HK-2 (cell line): ENCODE measurements around the gene LRBA.

Experiments
- DNase-seq: peaks from one replicate; pipeline ENCODE4 v3.0.0-alpha.2; 2018; ENCODE audit not compliant: unreplicated experiment

Gene LRBA

DNA sequence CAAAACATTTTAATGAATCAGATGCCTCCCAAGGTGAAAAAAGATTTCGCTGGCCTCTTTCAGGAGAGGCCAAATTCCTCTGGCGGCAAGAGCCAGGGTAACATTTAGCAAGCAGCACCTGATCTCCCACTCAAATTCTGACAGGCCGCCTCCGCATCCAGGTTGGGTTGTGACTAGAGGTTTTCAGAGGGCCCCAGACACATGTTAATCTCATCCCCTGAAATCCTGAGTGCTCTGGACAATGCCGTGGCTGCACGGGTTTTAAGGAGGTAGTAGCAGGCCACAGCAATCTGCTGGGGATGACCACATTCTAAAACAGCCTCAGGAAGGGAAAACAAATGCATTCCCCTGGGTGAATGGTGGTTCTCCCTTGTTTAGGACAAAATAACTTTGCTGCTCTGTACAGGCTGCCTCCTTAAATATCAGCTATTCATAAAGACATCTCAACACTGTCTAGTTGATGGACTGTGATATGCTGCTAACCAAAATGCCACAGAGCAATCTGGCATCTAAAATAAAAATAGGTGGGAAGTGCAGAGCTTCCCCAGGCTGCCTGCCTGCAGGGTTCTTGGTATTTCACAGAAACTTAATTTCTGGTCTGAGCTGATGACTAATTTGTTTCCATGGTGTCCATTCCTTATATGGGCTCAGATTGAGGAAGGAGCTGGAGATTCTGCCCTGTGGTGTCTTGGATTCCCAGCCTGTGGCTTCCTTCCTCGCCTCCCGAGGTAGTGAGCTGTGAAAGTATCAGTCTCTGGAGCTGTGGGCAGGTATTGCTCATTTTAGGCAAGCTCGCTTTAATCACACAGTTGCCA is 734.8 kb downstream of the LRBA start:
- peak; percentile 81 for DNase-seq

- DNase-seq: no peak
Observed at GRCh38 chr4:150278206-150278605, 736.9 kb downstream of the LRBA start.

GRCh38 chr4:150268444-150268843 is 746.6 kb downstream of the LRBA start:
- DNase-seq: no peak

DNA sequence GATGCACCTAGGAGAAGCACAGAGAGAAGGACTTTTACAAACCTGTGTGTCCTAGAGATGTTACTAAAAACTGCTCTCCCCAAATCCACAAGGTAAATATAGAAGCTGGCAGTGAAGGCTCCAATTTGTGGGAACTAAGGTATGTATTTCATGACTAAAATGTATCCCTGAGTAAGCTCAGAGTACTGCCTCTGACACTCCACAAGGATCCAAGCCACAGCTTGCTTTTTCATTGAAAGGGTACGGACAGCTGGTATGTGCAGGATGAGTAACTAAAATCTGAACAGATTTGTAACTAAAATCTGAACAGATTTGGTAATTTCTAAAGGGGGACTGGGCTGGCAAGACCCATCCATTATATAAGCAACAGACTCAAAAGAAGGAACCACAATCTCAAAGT is 749.3 kb downstream of the LRBA start:
- DNase-seq: no peak

- DNase-seq: no peak
Observed at GRCh38 chr4:150264595-150265161, 750.4 kb downstream of the LRBA start.

DNA sequence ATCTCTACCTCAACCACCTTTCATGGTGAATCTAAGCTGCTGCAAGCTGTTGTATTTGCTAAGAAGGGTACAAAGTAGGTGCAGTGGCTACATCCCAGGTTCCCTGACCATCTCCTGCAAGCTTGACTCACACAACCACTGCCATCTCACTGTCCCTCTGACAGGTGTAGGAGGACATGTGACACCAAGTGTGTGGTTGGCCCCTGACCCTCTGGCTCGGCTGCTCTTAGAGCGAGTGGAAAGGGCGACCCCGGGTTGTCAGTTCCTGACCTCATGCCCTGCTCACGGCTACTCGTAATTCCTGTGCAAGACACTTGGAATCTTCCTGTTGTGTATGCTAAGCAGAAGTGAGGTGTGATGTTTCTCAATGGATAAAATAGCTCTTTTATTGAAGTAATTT is 752.5 kb downstream of the LRBA start:
- no peak for DNase-seq

- no peak for DNase-seq
Observed at GRCh38 chr4:150261571-150261970, 753.5 kb downstream of the LRBA start.

DNA sequence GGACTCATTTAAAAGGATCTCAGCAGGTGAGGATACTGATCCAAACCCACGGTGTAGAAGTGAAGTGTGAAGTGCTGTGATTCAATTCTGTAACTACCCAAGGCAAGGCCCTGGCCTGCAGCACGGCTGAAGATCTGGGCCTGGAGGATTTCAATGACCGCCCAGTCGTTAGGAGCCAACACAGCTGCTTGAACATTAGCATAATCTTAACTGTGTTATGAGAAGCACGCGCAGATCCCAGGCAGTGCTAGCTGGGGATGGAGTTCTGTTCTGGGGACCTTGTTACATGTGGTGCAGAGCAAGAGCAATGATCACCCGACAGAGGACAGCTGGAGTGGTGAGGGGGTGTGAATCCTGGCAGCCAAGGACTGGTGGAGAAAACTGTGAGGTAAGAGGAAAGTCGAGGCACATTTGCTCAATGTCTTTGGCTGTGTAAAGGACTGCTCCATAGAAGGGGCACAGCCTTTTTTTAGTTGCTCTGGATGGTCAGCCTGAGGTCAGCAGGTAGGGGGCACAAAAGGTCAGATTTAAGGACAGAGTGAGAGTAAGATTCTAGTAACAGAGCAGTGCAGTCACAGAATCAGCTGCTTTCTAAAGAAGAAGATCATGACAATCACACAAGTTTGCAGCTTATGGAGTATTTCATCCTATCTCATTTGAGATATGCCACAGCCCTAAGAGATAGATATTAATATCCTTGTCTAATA is 755.1 kb downstream of the LRBA start:
- DNase-seq: no peak

- DNase-seq: no peak
Observed at GRCh38 chr4:150258569-150258968, 756.5 kb downstream of the LRBA start.

- DNase-seq: no peak
Observed at GRCh38 chr4:150256841-150257730, 758.0 kb downstream of the LRBA start.

GRCh38 chr4:150256225-150256620 is 758.9 kb downstream of the LRBA start:
- no peak for DNase-seq

DNA sequence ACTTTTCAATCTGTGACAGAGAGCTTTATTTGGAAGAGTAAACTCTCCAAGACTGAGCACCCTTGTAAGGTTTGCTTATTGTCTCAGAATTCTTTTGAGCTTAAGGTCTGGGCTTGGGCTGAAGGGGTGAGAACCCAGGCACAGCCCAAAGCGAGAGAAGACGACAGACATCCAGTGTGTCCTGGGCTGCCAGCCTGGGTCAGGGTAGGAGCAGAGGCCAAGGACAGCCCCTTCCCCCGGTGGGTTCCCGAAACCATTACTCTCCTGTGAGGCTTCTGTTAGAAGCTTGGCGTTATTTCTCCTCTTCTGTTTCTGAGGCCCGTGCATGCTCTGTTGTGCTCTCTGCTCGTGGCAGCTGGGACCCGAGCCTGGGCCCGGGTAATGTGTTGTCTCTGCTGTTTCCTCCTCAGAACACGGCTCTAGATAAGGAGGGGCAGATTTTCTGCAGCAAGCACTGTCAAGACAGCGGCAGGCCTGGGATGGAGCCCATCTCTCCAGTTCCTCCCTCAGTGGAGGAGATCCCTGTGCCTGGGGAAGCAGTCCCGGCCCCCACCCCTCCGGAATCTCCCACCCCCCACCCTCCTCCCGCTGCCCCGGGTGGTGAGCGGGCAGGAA is 759.4 kb downstream of the LRBA start:
- no peak for DNase-seq

GRCh38 chr4:150253965-150254630 is 761.0 kb downstream of the LRBA start:
- no peak for DNase-seq

GRCh38 chr4:150253416-150253815 is 761.7 kb downstream of the LRBA start:
- no peak for DNase-seq

DNA sequence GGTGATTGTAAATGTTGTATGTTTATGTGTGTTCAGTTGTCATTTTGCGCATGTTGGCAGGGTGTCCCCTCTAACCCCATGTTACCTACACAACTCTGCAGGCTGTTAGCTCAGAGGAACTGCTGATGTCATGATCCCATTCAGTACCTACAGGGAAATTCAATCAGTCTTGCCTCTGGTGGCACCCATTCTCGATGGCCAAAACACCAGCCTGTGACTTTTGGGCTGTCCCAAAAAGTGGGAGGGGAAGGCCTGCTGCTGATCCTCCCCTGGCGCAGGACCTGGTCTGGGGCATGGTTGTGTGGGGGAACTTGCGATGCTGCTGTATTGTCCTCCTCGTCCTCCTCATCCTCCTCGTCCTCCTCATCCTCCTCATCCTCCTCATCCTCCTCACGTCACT is 762.3 kb downstream of the LRBA start:
- DNase-seq: no peak

DNA sequence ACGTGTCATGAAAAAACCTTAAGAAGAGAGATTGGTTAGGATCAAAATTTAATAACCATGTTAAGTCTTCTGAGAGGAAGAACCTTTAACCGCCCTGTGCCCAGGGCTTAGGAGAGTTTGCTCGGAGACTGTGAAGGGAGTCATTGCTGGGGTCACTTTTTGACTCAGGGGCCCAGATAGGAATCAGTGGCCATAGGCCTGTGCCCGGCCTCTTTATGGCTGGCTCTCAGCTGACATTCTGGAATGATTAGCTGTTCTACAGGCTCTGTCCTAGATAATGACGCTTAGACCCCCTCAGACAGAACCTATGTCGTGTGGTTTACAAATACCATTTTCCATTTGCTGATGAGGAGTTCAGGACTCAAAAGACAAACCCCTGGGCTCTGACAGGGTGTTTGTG is 762.8 kb downstream of the LRBA start:
- no peak for DNase-seq

DNA sequence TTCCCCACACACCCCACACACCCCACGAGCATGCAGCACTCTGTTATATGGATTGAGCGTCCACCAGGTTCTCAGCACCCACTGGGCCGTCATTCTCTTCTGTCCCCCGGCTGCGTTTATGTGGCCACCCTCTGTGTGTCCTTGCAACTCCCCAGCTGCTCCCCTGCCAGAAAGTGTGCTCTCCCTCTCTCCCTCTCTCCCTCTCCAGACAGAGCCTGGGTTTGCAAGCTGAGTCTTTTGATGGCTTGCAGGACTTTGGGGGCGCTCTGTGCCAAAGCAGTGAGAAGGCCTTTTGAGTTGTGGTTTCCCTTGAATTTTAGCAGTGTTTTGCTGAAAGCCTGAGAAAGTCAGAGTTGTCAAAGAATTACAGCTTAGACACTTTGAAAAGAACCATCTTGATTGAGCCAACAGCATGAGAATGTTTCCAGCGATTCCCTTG is 763.3 kb downstream of the LRBA start:
- no peak for DNase-seq

GRCh38 chr4:150250998-150251651 is 764.0 kb downstream of the LRBA start:
- no peak for DNase-seq

- no peak for DNase-seq
Observed at GRCh38 chr4:150250293-150250997, 764.6 kb downstream of the LRBA start.

- DNase-seq: peak; percentile 34
Observed at GRCh38 chr4:150248181-150248580, 766.9 kb downstream of the LRBA start.
